SK-N-MC (cell line): ENCODE measurements around the gene H2AZ2.

Source experiments
- EZH2 ChIP-seq: fragments of 200-600 bp; sonication (generic); IDR thresholded peaks from one replicate; pipeline ENCODE4 v1.6.1; 2017; ENCODE audit warnings: antibody characterized with exemption
- POLR2AphosphoS5 ChIP-seq: IDR thresholded peaks from 2 replicates; pipeline ENCODE4 v1.6.1; 2012; ENCODE audit warnings: mild to moderate bottlenecking, low read depth, low read length, borderline replicate concordance

- no peak; the same call in 1 of the 2 replicates for TF ChIP-seq POLR2AphosphoS5
- TF ChIP-seq EZH2: no peak
Observed at GRCh38 chr7:44802418-44803025, 45.4 kb downstream of the H2AZ2 start.
